ENCODE data around the gene LPAR1. TPM values are rescaled to one million over a fixed set of nuclear protein-coding genes. Genes with fewer than 3 reads are reported as not detected.

LPAR1 gene
- total and polyA plus RNA-seq, 2 donors (not counting 1 experiment from before 2014, with no cell fraction given), result 222 to 240 TPM

GRCh38 chr9:111076042-111076441 lies 37.8 kb upstream of the LPAR1 start:
- no peak for DNase-seq (ENCODE audit: low read depth in 2 of 2)
- Histone ChIP-seq H2AFZ (ENCODE audit: low read length) (no peak overlapping the region), H3K4me2 (ENCODE audit: extremely low read depth, insufficient read depth, low read length) (no peak overlapping the region), H3K9me3 (ENCODE audit: control insufficient read depth, insufficient read depth, low read depth, low read length) (no peaks in the 10 kb centered on the region), H3K9ac (ENCODE audit: insufficient read depth, low read length) (no peak overlapping the region), H3K27ac (ENCODE audit: insufficient read depth, low read length) (no peak overlapping the region), H4K20me1 (ENCODE audit: control insufficient read depth, extremely low read depth, insufficient read depth, low read length) (no peaks in the 10 kb centered on the region), H3K4me3 (replicated peaks in 1 of 4; ENCODE audit: control extremely low read depth in 1 of 4, insufficient read depth in 1 of 4, low read depth in 3 of 4, low read length in 4 of 4) (no peak overlapping the region), H3K36me3 (ENCODE audit: control insufficient read depth, insufficient read depth, low read length) (no peaks in the 10 kb centered on the region), H3K27me3 (ENCODE audit: control insufficient read depth, insufficient read depth, low read length) (no peaks in the 10 kb centered on the region), H3K79me2 (ENCODE audit: control insufficient read depth, insufficient read depth, low read length) (no peaks in the 10 kb centered on the region), H3K4me1 (ENCODE audit: control insufficient read depth, extremely low read depth, insufficient read depth, low read length) (no peaks in the 10 kb centered on the region)
- no peak for TF ChIP-seq EZH2 (IDR thresholded peaks at IDR 0.05; ENCODE audit: low read length, missing control alignments)
- TF ChIP-seq CTCF (conservative IDR thresholded peaks at IDR 0.05 in 1 of 2, IDR thresholded peaks at IDR 0.05 in 1 of 2; ENCODE audit: low read depth in 1 of 2, low read length in 2 of 2), result no peak

DNA sequence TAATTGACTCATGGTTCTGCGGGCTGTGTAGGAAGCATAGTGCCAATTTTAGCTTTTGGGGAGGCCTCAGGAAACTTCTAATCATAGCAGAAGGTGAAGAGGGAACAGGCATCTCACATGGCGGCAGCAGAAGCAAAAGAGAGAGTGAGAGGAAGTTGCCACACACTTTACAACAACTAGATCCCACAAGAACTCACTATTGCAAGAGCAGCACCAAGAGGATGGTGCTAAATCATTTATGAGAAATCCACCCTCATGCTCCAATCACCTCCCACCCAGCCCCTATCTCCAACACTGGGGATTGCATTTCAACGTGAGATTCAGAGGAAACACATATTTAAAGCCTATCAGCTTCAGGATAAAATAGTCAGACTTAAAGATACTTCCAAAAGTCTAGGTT lies 36.1 kb upstream of the LPAR1 start:
- Histone ChIP-seq H3K9ac (ENCODE audit: insufficient read depth, low read length) (no peak overlapping the region), H4K20me1 (ENCODE audit: control insufficient read depth, extremely low read depth, insufficient read depth, low read length) (no peaks in the 10 kb centered on the region), H3K36me3 (ENCODE audit: control insufficient read depth, insufficient read depth, low read length) (no peaks in the 10 kb centered on the region), H3K79me2 (ENCODE audit: control insufficient read depth, insufficient read depth, low read length) (no peaks in the 10 kb centered on the region), H2AFZ (ENCODE audit: low read length) (no peak overlapping the region), H3K4me2 (ENCODE audit: extremely low read depth, insufficient read depth, low read length) (no peak overlapping the region), H3K27me3 (ENCODE audit: control insufficient read depth, insufficient read depth, low read length) (no peaks in the 10 kb centered on the region), H3K9me3 (ENCODE audit: control insufficient read depth, insufficient read depth, low read depth, low read length) (no peaks in the 10 kb centered on the region), H3K27ac (ENCODE audit: insufficient read depth, low read length) (no peak overlapping the region), H3K4me3 (replicated peaks in 1 of 4; ENCODE audit: control extremely low read depth in 1 of 4, insufficient read depth in 1 of 4, low read depth in 3 of 4, low read length in 4 of 4) (no peak overlapping the region), H3K4me1 (ENCODE audit: control insufficient read depth, extremely low read depth, insufficient read depth, low read length) (no peaks in the 10 kb centered on the region)
- TF ChIP-seq CTCF (conservative IDR thresholded peaks at IDR 0.05 in 1 of 2, IDR thresholded peaks at IDR 0.05 in 1 of 2; ENCODE audit: low read depth in 1 of 2, low read length in 2 of 2) (no peak), EZH2 (IDR thresholded peaks at IDR 0.05; ENCODE audit: low read length, missing control alignments) (no peak)
- no peak for DNase-seq (ENCODE audit: low read depth in 2 of 2)

GRCh38 chr9:111069183-111069582 lies 30.9 kb upstream of the LPAR1 start:
- Histone ChIP-seq H3K27me3 (ENCODE audit: control insufficient read depth, insufficient read depth, low read length) (no peaks in the 10 kb centered on the region), H3K79me2 (ENCODE audit: control insufficient read depth, insufficient read depth, low read length) (no peaks in the 10 kb centered on the region), H4K20me1 (ENCODE audit: control insufficient read depth, extremely low read depth, insufficient read depth, low read length) (no peaks in the 10 kb centered on the region), H3K36me3 (ENCODE audit: control insufficient read depth, insufficient read depth, low read length) (no peaks in the 10 kb centered on the region), H3K4me2 (ENCODE audit: extremely low read depth, insufficient read depth, low read length) (no peak overlapping the region), H2AFZ (ENCODE audit: low read length) (no peak overlapping the region), H3K4me1 (ENCODE audit: control insufficient read depth, extremely low read depth, insufficient read depth, low read length) (no peaks in the 10 kb centered on the region), H3K9me3 (ENCODE audit: control insufficient read depth, insufficient read depth, low read depth, low read length) (no peaks in the 10 kb centered on the region), H3K4me3 (replicated peaks in 1 of 4; ENCODE audit: control extremely low read depth in 1 of 4, insufficient read depth in 1 of 4, low read depth in 3 of 4, low read length in 4 of 4) (no peak overlapping the region), H3K9ac (ENCODE audit: insufficient read depth, low read length) (no peak overlapping the region), H3K27ac (ENCODE audit: insufficient read depth, low read length) (no peak overlapping the region)
- no peak for DNase-seq (ENCODE audit: low read depth in 2 of 2)
- TF ChIP-seq CTCF (conservative IDR thresholded peaks at IDR 0.05 in 1 of 2, IDR thresholded peaks at IDR 0.05 in 1 of 2; ENCODE audit: low read depth in 1 of 2, low read length in 2 of 2) (no peak), EZH2 (IDR thresholded peaks at IDR 0.05; ENCODE audit: low read length, missing control alignments) (no peak)

Data from fibroblast of lung (primary cell).